GM23248 (cell line): ENCODE data around the gene SEC22B.
"Not testable (repeated sequence)": the region's sequence is repeated elsewhere in the genome, so short reads cannot be mapped to it uniquely, and the experiment has no call there.

Experiments
- EZH2 ChIP-seq: fragments of 200-600 bp; sonication (generic); IDR thresholded peaks from 2 replicates; pipeline ENCODE4 v1.6.1; 2018; ENCODE audit warnings: antibody characterized with exemption, mild to moderate bottlenecking; ENCODE audit not compliant: insufficient read depth, poor library complexity, severe bottlenecking
- EZH2phosphoT487 ChIP-seq: fragments of 200-600 bp; sonication (generic); IDR thresholded peaks from 2 replicates; pipeline ENCODE4 v1.6.1; 2018; ENCODE audit warnings: antibody characterized with exemption, moderate library complexity, mild to moderate bottlenecking, low read depth; ENCODE audit not compliant: insufficient read depth

DNA sequence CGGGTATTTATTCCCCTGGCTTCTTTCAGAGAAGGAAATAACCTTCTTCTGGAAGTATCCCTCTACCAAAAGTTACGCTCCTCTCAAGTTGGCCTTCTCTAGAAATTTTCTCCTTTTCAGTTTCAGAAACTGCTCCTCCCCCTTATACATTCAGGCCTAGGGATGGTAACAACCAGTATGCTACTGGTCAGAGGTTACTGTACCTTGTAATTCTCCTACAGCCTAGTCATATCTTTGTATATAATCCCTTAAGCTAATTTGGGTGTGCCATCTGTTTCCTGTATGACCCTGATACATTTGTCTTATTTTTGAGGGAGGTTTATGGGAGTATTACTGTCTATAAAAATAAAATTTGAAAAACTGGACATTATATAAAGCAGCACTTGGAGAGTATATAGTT lies 14.3 kb downstream of the SEC22B start:
- not testable (repeated sequence) for TF ChIP-seq EZH2, EZH2phosphoT487
